DOHH2 (cell line): Measurements from ENCODE around the gene CCDC85B.

Experiments
- CTCF ChIP-seq: fragments of 200-600 bp; sonication (generic); IDR thresholded peaks from one replicate; pipeline ENCODE4 v1.5.1; 2014; ENCODE audit warnings: antibody characterized with exemption, mild to moderate bottlenecking, low read depth, low read length; ENCODE audit not compliant: poor library complexity, severe bottlenecking
- EZH2phosphoT487 ChIP-seq: fragments of 200-600 bp; sonication (generic); IDR thresholded peaks from 2 replicates; pipeline ENCODE4 v1.6.1; 2017; ENCODE audit warnings: borderline replicate concordance, mild to moderate bottlenecking, antibody characterized with exemption, low read length, moderate library complexity, mixed read lengths

GRCh38 chr11:65912845-65913244 lies 22.4 kb downstream of the CCDC85B start:
- TF ChIP-seq CTCF, result no peak
- TF ChIP-seq EZH2phosphoT487, result no peak
